NCI-H226 (cell line): ENCODE measurements around the gene SUSD6.
A peak's percentile ranks its signal among the peaks of the same experiment; 100 is the strongest.
"Not testable (repeated sequence)": the region's sequence is repeated elsewhere in the genome, so short reads cannot be mapped to it uniquely, and the experiment has no call there.

Experiments
- DNase-seq: peaks from one replicate; pipeline ENCODE4 v3.0.0-alpha.2; 2015

The SUSD6 gene

DNA sequence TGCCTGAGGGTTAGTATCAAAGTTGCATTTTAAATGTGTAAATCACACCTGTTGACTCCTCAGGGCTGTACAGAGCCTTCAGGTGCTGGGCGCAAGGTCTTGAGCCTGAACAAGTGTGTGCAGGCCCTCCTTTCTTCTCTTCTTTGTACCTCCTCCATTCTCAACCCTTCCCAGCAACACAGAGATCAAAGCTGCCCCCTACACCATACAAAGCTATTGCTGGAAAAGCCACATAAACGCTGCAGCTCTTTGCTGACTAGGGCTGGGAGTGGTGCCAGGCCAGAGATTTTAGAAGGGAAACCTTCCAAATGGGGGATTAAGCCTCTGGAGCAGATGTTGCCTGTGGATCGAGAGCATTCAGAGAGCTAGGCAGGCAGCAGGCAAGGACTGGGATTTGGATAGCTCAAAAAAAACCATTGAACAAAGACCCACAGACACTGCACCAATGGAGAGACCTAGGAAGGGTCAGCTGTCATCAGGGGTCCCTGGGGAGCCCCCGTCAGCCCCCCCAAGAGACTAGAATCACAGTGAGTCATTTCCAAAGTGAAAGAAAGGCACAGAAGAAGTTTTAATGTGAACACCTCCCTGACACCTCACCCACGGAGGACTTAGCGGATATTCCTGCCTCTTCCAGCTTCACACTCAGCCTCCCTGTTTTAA is 18.2 kb upstream of the SUSD6 start:
- no peak for DNase-seq

DNA sequence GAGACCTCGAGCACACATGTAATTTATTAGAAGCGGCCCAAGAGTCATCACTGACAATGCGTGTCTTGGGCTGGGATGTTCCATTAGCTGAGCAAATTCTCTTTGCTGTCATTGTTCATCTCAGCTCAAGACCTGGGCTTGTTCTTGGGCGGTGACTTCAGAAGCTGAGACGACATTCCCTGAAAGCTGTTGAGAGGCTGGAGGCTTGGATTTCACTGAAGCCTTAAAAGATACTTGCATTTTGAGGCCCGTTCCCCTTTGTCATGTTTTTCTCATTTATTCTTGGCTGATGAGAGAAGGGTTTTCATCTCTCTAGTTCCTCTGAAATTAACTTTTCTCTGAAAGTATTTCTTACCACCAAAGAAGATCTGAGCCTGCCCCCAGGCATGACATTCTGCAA is 16.6 kb upstream of the SUSD6 start:
- DNase-seq = no peak

DNA sequence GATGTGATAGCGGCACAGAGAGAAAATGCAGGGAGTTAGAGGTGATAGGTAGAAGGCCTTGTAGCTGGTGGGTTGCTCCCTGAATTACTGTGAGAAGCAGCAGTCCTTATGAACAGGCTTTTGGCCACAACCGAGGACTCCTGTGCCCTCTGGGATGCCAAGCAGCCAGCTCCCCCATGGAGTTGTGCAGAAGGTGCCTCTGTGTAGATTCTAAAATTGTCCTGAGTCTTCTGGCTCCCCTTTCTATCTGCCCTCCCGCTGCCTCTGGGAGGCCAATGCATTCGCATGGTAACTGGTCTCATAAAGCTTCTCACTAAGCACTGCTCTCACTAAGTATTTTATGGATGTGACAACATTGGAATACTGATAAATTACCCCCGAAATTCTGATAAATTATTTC is 16.1 kb upstream of the SUSD6 start:
- DNase-seq = no peak

DNA sequence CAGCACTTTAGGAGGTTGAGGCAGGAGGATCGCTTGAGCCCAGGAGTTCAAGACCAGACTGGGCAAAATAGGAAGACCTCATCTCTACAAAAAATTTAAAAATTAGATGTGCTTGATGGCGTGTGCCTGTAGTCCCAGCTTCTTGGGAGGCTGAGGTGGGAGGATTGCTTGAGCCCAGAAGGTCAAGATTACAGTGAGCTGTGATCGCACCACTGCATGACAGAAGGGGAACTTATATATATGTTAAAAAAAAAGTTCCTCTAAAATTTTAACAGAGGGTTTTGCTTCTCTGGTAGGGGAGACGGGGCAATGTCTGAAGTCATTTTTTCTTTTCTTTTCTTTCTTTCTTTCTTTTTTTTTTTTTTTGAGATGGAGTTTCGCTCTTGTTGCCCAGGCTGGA is 12.0 kb upstream of the SUSD6 start:
- not testable (repeated sequence) for DNase-seq

DNA sequence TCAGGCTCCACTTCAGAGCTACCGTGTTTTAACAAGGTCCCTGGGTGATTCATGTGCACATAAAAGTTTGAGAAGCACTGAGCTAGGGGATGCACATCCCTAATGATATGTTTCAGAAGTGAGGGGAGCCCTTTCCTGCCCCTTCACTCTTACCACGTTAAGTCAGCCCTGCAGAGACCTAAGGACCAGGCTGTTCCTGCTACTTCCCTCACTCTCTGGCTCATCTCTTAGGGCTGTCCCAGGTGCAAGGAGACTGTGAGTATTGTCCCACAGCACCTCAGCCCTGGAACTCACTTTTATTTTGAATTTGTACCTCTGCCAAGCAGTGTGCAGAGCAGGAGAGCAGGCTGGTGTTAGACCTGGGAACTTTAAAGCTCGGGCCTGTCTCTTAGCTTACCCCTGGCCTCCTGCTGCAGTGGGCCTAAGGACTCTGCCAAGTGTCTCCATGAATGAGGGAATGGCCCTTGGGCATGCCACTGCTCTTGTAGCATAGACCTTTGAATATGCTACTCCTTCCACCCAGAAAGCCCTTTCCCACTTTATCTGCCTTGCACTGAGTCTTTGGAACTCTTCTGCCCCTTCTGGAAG is 11.0 kb upstream of the SUSD6 start:
- DNase-seq = no peak

DNA sequence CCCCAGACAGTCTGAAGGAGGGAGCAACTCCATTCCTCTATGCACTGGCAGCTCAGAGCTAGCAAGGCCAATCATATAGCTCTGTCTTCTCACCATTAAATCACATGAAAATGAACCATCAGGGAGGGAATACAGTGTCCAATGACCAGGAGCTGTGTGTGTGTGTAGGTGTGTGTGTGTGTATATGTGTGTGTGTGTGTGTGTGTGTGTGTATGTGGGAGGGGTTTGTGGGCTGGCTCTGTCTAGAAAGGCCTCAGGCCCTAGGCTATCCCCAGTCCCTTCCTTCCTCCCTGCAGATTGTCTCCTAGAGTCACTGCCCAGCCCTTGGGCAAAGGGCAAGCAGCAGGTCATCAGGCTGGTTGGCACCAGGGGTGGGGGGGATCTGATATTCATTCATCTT is 5.7 kb upstream of the SUSD6 start:
- DNase-seq = no peak

DNA sequence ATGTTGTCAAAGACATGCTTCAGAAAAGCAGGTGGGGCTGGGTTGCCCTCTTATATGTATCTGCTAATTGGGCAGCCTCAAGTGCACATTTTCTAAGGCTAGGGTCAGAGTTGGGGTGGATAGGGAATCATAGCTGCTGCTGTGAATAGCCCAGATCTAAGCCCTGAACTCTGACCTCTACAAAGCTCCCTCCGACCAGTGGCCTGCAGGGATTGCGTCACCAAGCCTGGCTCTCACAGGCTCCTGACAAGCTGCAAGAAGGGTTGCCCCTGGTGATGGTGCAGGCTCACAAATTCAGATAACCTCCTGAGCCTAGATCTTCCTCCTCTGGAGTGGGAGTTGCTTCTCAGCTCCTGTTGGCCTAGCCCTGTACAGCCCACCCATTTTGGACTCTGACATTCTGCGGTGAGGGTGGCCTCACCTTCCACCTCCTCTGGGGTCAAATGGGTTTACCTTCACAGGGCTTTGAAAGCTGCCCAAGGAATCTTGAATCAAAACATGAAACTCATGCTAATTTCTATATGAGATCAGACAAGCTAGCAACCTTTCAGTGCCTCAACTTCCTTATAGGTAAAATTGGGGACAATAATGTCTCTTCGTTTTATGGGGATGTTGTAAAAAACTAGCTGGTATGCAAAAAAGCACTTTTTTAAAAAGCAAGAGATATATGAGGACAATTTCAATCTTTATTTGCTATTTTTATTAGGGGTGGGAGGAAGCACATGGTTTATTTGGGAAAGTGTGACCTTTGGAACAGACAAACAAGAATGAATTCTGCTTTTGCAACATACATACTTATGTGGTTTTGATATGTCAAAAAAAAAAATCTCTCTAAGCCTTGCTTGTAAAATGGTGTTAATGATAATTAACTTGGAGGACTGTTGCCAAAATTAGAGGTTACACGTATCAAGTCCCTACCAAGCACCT is 4.9 kb upstream of the SUSD6 start:
- DNase-seq = no peak

DNA sequence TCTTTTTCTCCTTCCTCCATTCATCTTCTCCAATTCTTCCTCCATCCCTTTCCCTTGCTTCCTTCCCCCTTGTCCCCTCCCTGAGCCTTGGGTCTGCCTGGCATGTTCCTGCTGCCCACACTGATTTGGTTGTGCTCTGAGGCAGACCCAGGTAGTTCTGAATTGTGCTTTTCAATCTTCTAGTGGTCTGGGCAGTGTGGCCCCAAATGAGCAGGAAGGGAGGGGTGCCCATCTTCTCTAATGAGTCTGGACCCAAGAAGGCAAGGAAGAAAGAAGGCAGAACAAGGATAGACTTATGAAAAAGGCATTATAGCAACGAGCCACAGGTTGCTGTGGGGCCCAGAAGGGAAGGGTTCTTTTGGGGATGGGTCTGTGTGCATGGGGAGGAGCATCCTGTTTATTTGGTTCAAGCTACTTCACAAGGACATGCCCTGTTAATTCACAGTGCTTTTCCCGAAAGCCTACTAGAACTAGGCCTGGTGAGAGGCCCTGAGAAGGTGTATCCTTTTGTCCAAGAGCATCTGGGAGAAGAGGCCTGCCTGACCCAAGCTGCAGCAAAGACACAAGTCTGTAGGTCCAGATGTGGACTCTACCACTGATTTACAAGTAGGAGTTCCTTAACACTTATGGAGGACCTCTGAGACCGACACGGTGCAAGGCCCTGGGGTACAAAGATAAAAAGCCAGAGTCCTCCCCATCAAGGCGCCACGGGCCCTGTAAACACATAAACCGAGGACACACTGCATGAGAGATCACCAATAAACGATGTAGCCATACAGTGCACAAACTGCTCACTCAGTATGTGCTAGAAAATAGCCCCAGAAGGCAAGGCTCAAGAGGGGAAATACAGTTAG is 1.1 kb upstream of the SUSD6 start:
- DNase-seq = no peak

DNA sequence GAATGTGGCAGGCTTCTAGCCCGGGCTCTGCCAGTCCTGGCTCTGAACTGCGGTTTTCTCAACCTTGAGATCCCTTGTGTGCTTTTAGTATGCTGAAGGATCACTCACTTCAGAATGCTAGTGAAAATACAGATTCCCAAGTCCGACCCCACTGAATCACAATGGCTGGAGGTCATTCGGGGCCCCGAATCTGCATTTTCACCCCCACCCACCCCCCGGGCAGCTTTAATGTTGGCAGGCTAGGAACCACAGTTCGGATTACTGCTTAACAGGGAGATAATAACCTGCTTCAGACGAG is 573 bp upstream of the SUSD6 start:
- no peak for DNase-seq

DNA sequence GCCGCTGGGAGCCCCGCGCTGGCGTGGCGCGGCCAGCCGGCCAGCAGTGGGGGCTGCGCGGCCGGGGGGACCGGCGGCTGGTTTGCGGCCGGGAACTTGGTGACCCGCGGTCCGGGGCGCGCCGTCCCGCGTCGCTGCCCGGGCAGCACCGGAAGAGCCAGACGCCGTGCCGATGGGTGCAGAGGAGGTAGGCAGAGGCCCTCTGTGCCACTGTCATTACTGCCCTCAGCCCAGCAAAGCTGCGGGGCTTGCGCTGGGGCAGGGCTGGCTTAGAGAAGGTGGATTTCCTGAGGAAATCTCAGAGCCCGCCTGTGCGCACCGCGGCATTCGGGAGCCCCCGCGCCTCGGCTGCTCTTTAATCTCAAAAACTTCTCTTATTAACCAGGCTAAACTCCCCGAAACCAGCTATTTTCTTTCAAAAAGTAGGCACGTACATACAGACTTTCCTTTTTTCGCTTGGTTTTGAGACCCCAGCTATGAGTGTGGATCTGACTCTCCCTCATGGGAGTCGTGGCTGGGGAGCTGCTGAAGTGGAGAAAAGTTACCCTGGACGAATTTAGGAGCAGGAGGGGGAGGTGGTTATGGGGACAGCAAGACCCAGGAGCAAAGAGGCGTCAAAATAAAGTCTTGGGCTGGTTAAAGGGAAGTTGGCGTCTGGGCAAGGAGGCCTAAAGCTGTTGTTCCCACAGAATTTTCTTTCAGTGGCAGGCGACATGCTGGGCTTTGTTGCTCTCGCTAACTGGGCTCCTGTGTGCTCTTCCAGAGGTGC is 802 bp downstream of the SUSD6 start:
- DNase-seq = no peak

DNA sequence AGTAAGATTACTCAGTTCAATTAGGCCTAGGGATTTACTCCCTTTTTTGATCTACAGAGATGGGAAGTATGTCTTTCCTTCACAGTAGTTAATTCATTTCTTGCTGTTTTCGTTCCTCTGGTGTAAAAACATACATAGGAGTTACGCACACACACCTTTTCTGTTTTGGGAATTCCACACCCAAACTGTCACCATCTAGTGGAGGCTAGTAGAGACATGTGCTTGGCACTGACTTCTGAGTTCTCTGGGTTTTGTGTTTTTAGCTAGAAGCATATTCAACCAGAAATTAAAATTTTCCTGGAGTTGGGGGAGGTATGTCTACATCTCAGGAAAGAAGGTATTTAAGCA is 1.4 kb downstream of the SUSD6 start:
- DNase-seq = no peak

DNA sequence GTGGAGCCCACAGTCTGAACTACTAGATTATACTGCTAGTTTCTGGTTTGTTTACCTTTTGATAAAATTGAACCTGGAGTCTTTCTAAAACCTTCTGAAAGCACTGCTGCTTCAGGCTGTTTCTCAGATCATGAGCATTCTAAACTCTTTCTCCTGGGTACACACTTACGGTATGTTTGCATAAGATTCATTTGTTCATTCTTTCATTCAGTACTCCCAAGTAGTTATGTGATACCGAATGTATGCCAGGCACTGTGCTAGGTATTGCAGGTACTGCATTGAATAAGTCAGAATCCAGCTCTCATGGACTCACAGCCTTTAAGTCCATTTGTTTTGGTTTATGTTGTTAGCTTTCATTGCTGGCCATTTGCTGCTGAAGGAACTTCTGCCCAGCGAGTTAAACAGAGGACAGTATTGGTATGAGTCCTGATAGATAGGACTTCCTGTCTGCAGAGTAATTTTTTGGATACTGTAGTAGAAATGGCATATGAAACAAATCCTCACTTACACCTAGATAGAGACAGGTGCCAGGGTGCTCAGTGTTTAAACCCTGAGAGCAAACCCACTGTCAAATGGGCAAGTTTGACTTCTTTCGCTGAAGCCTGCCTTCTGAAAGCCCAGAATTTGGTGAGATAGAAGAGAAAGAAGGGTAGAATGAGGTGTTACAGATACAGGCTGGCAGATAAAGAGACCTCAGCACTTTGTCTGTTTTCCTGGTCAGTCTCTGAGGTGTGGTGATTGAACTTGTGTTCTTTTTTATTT is 2.1 kb downstream of the SUSD6 start:
- DNase-seq = no peak

DNA sequence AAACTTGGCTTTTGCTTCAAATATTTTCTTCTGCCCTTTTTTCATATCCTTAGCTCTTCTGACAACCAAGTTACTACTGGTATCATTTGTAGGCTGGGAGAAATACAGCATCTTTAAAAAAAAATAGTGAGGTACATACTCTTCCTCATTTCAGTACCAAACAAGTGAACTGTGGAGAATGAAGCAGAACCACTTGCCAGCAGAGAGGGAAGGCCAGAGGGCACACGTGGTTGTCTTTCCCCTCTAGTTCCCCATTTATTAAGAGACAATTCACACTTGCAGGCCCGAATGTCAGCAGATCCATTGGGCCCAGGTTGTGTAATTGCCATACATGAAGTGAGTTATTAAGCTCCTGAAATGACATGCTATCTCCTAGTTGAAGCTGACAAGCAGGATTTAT is 3.2 kb downstream of the SUSD6 start:
- DNase-seq = no peak

DNA sequence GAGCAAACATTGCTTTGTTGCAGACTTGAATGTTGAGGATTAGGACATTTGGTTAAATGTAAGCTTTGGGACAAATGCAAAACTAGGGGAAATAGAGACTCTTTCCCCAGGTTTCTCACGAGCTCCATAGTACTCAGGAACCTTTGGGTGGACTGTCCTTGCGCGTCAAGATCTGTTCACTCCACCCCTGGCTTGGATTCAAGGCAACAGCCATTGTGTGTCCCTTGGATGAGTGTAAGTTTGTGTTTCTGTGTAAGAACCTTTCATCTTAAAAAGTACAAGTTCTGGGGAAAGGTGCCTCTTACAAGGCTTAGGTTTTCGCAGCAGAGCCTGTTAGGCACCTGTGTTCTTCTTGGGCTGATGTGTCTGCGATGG is 3.7 kb downstream of the SUSD6 start:
- no peak for DNase-seq

DNA sequence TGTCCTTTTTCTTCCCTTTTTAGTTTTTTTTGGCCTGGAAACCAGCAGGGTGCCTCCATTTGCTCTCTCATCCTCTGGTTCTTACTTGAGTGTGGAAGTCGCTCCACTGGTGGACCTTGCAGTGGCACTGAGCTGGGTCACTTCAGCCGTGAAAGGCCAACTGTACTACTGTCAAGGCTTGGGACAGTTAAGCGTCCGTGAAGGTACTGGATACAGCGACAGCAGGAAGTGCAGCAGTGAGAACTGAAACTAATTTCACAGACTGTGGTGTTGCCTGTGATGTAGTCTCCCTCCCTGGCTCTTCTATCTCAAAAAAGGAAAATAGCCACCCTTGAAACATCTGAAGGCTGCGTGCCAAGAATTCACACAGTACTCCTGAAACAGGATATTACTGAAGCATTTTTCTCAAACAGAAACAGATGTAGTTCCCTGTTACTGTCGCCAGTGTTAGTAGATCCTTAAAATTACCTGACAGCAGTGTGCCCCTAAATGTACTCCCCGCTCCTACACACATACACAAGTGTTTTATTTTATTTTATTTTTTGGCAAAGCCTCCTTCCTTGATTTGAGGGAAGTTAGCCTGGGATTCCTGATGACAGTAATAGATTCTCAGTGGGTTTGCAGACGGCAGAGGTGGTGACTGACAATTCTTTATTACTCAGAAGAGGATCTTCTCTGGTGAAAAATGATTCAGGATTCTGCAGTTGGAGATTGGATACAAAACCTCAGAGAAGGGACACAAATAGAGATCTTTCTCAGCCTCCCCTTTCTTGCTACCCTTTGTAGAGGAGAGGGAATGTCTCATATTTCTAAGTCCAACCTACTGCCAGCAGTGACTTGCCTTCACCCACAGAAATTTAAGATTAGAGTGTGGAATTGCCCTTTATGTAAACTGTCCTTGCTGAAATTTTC is 4.4 kb downstream of the SUSD6 start:
- peak; percentile 79 for DNase-seq

DNA sequence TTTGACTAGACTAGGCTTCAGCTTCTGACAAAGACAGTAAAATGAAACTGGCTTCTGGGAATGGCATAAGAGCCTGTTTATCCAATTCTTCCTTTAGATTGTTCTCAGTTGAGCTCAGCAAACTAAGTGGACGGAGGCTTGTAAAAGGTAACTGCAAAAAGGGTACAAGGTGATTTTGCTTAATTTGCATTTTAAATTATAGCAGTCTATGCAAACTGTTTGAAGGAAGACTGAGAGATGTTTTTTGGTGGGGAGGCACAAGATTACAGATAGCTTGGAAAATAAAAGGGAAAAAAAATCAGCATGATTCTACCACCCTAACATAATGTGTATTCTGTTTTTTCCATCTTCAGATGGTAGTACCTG is 5.0 kb downstream of the SUSD6 start:
- DNase-seq = no peak

DNA sequence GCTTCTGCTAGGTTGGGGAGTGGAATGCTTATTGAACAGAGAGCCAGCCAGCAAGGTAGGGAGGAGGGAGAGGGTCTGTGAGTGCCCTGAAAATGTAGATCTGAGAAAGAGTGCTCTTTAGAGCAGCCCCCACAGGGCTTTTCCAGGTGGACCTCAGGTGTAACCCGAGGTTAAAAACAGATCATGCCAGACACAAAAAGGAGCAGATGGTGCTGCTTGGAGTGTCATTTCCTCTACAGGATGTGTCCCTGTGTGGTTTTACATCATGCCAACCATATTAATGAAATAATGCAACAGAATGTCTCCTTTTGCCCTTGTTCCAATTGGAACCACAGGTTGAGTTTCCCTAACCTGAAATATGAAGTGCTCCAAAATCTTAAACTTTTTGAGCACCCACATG is 6.4 kb downstream of the SUSD6 start:
- DNase-seq = no peak

DNA sequence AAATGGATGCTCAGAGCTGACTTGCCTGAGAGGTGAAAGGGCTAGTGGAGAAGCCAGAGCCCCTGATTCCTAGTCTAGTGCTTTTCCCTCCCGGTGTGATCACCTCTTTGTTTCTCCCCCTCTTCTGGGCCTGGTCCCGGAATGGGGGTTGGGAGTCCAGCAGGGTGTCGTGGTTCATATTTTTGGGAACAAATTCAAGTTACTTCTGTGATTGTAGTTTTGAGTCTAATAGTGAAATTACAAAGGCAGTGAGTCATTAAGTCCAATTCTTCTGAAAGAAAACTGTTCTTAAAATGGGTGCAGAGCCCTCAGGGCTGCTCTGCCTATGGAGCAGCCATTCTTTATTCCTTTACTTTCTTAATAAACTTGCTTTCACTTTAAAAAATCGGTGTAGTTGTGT is 7.6 kb downstream of the SUSD6 start:
- no peak for DNase-seq

DNA sequence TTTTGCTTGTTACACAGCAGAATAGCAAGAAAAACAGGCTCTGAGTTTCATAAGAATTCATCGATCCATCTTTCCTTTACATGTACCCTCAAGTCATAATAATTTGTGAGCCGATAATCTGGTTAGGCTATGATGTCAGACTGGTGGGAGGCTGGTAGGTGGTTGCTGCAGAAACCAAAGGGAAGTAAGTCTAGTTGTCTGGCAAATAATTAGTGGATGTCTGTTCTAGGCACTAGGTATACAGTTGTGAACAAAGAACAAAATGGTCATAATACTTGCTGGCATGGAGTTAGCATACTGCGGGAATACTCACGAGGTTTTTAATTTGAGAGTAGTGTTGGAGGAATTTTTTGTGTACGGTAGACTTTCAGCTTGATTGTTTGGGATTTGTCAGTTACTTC is 8.8 kb downstream of the SUSD6 start:
- DNase-seq = no peak

DNA sequence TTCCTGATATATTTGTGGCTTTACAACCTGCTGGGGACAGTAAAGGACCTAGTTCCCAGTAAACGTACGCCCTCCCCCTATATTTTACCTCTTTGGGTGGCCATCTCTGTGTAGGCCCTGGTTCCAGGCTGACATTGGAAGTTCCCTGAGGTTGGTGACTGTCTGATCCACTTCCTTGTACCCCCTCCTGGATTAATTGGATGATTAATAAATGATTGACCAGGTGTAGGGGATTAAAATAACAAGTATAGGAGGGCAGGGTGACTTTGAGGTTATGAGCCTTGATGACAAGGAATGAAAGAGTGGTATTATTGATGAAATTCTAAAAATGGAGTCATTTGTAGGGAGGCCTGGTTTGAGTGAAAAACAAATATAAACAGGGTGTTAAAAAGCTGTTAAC is 9.6 kb downstream of the SUSD6 start:
- DNase-seq = no peak

DNA sequence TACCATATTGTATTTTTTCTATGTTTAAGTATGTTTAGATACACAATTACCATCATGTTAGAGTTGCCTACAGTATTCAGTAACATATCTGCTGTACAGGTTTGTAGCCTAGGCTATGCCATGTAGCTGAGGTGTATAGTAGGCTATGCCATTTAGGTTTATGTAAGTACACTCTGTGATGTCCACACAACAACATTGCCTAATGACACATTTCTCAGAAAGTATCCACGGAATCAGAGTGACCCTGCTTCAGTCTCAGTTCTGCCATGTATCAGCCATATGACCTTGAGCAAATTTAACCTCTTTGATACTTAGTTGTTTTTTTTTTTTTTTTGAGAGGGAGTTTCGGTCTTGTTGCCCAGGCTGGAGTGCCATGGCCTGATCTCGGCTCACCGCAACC is 12.7 kb downstream of the SUSD6 start:
- no peak for DNase-seq
